Neural progenitor cell (in vitro differentiated cells): ENCODE results near the gene ELAVL3.

Experiments used
- EZH2 ChIP-seq: fragments of 200-600 bp; sonication (generic); IDR thresholded peaks from 2 replicates; pipeline ENCODE4 v1.6.1; 2017; ENCODE audit warnings: antibody characterized with exemption, mild to moderate bottlenecking, moderate library complexity
- TF ChIP-seq, protein P1 (sequence below): fragments of 200-600 bp; sonication (generic); IDR thresholded peaks from 2 replicates; pipeline ENCODE4 v1.5.1; 2017; ENCODE audit warnings: antibody characterized with exemption, mild to moderate bottlenecking

DNA sequence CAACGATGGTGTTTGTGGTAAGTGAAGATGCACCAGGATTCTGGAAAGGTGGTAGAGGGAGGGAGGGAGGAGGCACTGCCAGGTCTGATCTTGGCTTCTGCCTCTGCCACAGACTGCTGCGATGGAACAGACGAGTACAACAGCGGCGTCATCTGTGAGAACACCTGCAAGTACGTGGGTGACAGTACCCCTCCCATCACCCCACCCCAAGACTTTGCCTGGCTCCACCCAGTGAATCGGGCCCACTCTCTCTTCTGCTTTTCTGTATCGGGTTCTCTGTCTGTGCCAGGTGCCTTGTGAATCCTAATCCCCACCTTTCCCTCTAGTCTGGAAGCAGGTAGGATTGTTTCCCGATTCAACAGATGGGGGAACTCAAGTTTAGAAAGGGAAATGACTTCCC lies 42.9 kb downstream of the ELAVL3 start:
- TF ChIP-seq, protein P1, sequence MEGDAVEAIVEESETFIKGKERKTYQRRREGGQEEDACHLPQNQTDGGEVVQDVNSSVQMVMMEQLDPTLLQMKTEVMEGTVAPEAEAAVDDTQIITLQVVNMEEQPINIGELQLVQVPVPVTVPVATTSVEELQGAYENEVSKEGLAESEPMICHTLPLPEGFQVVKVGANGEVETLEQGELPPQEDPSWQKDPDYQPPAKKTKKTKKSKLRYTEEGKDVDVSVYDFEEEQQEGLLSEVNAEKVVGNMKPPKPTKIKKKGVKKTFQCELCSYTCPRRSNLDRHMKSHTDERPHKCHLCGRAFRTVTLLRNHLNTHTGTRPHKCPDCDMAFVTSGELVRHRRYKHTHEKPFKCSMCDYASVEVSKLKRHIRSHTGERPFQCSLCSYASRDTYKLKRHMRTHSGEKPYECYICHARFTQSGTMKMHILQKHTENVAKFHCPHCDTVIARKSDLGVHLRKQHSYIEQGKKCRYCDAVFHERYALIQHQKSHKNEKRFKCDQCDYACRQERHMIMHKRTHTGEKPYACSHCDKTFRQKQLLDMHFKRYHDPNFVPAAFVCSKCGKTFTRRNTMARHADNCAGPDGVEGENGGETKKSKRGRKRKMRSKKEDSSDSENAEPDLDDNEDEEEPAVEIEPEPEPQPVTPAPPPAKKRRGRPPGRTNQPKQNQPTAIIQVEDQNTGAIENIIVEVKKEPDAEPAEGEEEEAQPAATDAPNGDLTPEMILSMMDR = no peak
- TF ChIP-seq EZH2 = no peak
